HepG2 (cell line): Measurements from ENCODE around the gene EIF1AD. TPM values are rescaled to one million over a fixed set of nuclear protein-coding genes. Genes with fewer than 3 reads are reported as not detected.

ENCODE experiments used
- CHD4 ChIP-seq: fragments of 200-600 bp; sonication (generic); IDR thresholded peaks from 2 replicates; pipeline ENCODE4 v1.7.0; 2017; ENCODE audit warnings: mild to moderate bottlenecking, low read length, borderline replicate concordance
- EP300 ChIP-seq, 3 experiments: sonication (generic) in 1 of 3; formaldehyde crosslinking in 1 of 3; IDR thresholded peaks; 2 replicates each; pipeline versions ENCODE4 v1.5.1 to v1.6.1; 2011 to 2020; ENCODE audit warnings: low read depth in 2 of 3, low read length in 2 of 3, borderline replicate concordance in 1 of 3, improper control_type of control experiment in 1 of 3, mild to moderate bottlenecking in 1 of 3, missing genetic modification reagents in 1 of 3, moderate library complexity in 1 of 3
- FOXK2 ChIP-seq: fragments of 450-650 bp; IDR thresholded peaks from 2 replicates; pipeline ENCODE4 v1.6.1; 2016
- GATAD2A ChIP-seq: IDR thresholded peaks from 2 replicates; pipeline ENCODE4 v1.6.1; 2016
- NCOA2 ChIP-seq: sonication (generic); formaldehyde crosslinking; IDR thresholded peaks from 2 replicates; pipeline ENCODE4 v1.8.0; 2022; ENCODE audit warnings: inconsistent platforms
- PCBP1 ChIP-seq: fragments of 200-400 bp; formaldehyde crosslinking; IDR thresholded peaks from 2 replicates; pipeline ENCODE4 v1.6.1; 2017; ENCODE audit warnings: mild to moderate bottlenecking, low read depth, low read length, borderline replicate concordance
- PPARG ChIP-seq: conservative IDR thresholded peaks from 2 replicates; pipeline ENCODE4 v1.6.1; 2016; ENCODE audit warnings: missing biosample characterization, missing genetic modification reagents
- SKI ChIP-seq: fragments of 450-650 bp; IDR thresholded peaks from one replicate; pipeline ENCODE4 v1.6.1; 2018; ENCODE audit warnings: mild to moderate bottlenecking; ENCODE audit not compliant: partially characterized antibody
- ZBTB25 ChIP-seq: IDR thresholded peaks from 2 replicates; pipeline ENCODE4 v1.6.1; 2018; ENCODE audit warnings: missing genetic modification reagents
- ZMYM2 ChIP-seq: sonication (generic); formaldehyde crosslinking; IDR thresholded peaks from 2 replicates; pipeline ENCODE4 v1.8.0; 2022; ENCODE audit warnings: mild to moderate bottlenecking, missing genetic modification reagents
- ZNF580 ChIP-seq: IDR thresholded peaks from 2 replicates; pipeline ENCODE4 v1.6.1; 2016; ENCODE audit warnings: low read depth, borderline replicate concordance
- polyA plus RNA-seq, 8 experiments: library from polyadenylated mRNA; depleted of rRNA in 3 of 8; stranded (reverse) in 7 of 8; unstranded in 1 of 8; fragments of >200 nt; fragmentation: Illumina TruSeq in 4 of 8; extraction: Trizol in 4 of 8; gene quantifications; 2 replicates each; pipeline versions ENCODE4 v1.2.1 to v1.2.3, GENCODE V29; 2011 to 2016; ENCODE audit warnings: low read depth in 4 of 8, missing spikeins in 1 of 8, mixed read lengths in 1 of 8; ENCODE audit not compliant: insufficient read depth in 1 of 8
- total RNA-seq, 5 experiments: library from RNA; depleted of rRNA; stranded (reverse); fragments of >200 nt; fragmentation: Illumina TruSeq; extraction: Trizol; gene quantifications; 2 replicates each; pipeline ENCODE4 v1.2.3, GENCODE V29; 2016; ENCODE audit warnings: low read depth in 1 of 5
- TF ChIP-seq, protein P1 (sequence below): sonication (generic); formaldehyde crosslinking; IDR thresholded peaks from 2 replicates; pipeline ENCODE4 v1.4.0; 2020; ENCODE audit warnings: missing genetic modification reagents, borderline replicate concordance
- TF ChIP-seq, protein P2 (sequence below): sonication (generic); formaldehyde crosslinking; IDR thresholded peaks from 2 replicates; pipeline ENCODE4 v1.5.0; 2020; ENCODE audit warnings: mild to moderate bottlenecking, missing genetic modification reagents
- TF ChIP-seq, protein P3 (sequence below): sonication (generic); formaldehyde crosslinking; IDR thresholded peaks from 2 replicates; pipeline ENCODE4 v1.5.0; 2020; ENCODE audit warnings: missing genetic modification reagents
- TF ChIP-seq, protein P4 (sequence below): IDR thresholded peaks from 2 replicates; pipeline ENCODE4 v1.6.1; 2016; ENCODE audit warnings: mild to moderate bottlenecking

EIF1AD gene
- total and polyA plus RNA-seq, 2 of the 13 experiments (the other 11 are each of a cell fraction or from before 2014, with no cell fraction given): 18.2 to 30.8 TPM

GRCh38 chr11:65952052-65952521 is 49.9 kb downstream of the EIF1AD start (continued):
- TF ChIP-seq, protein P1, sequence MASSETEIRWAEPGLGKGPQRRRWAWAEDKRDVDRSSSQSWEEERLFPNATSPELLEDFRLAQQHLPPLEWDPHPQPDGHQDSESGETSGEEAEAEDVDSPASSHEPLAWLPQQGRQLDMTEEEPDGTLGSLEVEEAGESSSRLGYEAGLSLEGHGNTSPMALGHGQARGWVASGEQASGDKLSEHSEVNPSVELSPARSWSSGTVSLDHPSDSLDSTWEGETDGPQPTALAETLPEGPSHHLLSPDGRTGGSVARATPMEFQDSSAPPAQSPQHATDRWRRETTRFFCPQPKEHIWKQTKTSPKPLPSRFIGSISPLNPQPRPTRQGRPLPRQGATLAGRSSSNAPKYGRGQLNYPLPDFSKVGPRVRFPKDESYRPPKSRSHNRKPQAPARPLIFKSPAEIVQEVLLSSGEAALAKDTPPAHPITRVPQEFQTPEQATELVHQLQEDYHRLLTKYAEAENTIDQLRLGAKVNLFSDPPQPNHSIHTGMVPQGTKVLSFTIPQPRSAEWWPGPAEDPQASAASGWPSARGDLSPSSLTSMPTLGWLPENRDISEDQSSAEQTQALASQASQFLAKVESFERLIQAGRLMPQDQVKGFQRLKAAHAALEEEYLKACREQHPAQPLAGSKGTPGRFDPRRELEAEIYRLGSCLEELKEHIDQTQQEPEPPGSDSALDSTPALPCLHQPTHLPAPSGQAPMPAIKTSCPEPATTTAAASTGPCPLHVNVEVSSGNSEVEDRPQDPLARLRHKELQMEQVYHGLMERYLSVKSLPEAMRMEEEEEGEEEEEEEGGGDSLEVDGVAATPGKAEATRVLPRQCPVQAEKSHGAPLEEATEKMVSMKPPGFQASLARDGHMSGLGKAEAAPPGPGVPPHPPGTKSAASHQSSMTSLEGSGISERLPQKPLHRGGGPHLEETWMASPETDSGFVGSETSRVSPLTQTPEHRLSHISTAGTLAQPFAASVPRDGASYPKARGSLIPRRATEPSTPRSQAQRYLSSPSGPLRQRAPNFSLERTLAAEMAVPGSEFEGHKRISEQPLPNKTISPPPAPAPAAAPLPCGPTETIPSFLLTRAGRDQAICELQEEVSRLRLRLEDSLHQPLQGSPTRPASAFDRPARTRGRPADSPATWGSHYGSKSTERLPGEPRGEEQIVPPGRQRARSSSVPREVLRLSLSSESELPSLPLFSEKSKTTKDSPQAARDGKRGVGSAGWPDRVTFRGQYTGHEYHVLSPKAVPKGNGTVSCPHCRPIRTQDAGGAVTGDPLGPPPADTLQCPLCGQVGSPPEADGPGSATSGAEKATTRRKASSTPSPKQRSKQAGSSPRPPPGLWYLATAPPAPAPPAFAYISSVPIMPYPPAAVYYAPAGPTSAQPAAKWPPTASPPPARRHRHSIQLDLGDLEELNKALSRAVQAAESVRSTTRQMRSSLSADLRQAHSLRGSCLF: no peak
- TF ChIP-seq, protein P2, sequence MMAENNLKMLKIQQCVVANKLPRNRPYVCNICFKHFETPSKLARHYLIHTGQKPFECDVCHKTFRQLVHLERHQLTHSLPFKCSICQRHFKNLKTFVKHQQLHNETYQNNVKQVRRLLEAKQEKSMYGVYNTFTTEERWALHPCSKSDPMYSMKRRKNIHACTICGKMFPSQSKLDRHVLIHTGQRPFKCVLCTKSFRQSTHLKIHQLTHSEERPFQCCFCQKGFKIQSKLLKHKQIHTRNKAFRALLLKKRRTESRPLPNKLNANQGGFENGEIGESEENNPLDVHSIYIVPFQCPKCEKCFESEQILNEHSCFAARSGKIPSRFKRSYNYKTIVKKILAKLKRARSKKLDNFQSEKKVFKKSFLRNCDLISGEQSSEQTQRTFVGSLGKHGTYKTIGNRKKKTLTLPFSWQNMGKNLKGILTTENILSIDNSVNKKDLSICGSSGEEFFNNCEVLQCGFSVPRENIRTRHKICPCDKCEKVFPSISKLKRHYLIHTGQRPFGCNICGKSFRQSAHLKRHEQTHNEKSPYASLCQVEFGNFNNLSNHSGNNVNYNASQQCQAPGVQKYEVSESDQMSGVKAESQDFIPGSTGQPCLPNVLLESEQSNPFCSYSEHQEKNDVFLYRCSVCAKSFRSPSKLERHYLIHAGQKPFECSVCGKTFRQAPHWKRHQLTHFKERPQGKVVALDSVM (CRISPR knock-in tag): 0 out of 2 replicates have a peak, but pooled peaks have one; percentile 42
- TF ChIP-seq, protein P3, sequence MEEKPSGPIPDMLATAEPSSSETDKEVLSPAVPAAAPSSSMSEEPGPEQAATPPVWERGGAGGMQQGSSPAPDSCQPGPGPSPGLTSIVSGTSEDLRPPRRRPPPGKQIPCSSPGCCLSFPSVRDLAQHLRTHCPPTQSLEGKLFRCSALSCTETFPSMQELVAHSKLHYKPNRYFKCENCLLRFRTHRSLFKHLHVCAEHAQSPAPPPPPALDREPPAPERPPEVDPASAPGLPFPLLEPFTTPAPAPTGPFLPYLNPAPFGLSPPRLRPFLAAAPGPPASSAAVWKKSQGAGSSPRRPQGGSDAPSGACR (CRISPR knock-in tag): 0 out of 2 replicates have a peak, but pooled peaks have one; percentile 50
- TF ChIP-seq ZMYM2 (CRISPR knock-in tag) (peak; percentile 90; the same call in 1 of the 2 replicates), EP300 (IDR thresholded peaks at IDR 0.05; ENCODE audit: low read depth in 2 of 2, low read length in 2 of 2) (peak in 1 of 2 experiments; percentile 4; a peak in 1 of 4 replicates), EP300 (CRISPR knock-in tag; IDR thresholded peaks at IDR 0.05; ENCODE audit: borderline replicate concordance) (no peak), PPARG (CRISPR knock-in tag) (peak; percentile 79), GATAD2A (CRISPR knock-in tag) (peak; percentile 55; the same call in 1 of the 2 replicates), ZNF580 (0 out of 2 replicates have a peak, but pooled peaks have one; percentile 64), CHD4 (peak; percentile 70; the same call in 1 of the 2 replicates), PCBP1 (no peak), FOXK2 (peak; percentile 51; the same call in 1 of the 2 replicates), ZBTB25 (CRISPR knock-in tag) (0 out of 2 replicates have a peak, but pooled peaks have one; percentile 23), NCOA2 (CRISPR knock-in tag) (peak; percentile 41; the same call in 1 of the 2 replicates), SKI (peak; percentile 40)
- TF ChIP-seq, protein P4, sequence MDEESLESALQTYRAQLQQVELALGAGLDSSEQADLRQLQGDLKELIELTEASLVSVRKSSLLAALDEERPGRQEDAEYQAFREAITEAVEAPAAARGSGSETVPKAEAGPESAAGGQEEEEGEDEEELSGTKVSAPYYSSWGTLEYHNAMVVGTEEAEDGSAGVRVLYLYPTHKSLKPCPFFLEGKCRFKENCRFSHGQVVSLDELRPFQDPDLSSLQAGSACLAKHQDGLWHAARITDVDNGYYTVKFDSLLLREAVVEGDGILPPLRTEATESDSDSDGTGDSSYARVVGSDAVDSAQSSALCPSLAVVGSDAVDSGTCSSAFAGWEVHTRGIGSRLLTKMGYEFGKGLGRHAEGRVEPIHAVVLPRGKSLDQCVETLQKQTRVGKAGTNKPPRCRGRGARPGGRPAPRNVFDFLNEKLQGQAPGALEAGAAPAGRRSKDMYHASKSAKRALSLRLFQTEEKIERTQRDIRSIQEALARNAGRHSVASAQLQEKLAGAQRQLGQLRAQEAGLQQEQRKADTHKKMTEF (CRISPR knock-in tag): 0 out of 2 replicates have a peak, but pooled peaks have one; percentile 49
